NCI-H446 treated with DMSO at 0.1 percent for 48 hours (cell line): Measurements from ENCODE around the gene TMEM175.

Experiments
- DNase-seq: peaks from one replicate; lab custom pipeline; 2025; lab: John Stamatoyannopoulos, UW

Gene TMEM175

DNA sequence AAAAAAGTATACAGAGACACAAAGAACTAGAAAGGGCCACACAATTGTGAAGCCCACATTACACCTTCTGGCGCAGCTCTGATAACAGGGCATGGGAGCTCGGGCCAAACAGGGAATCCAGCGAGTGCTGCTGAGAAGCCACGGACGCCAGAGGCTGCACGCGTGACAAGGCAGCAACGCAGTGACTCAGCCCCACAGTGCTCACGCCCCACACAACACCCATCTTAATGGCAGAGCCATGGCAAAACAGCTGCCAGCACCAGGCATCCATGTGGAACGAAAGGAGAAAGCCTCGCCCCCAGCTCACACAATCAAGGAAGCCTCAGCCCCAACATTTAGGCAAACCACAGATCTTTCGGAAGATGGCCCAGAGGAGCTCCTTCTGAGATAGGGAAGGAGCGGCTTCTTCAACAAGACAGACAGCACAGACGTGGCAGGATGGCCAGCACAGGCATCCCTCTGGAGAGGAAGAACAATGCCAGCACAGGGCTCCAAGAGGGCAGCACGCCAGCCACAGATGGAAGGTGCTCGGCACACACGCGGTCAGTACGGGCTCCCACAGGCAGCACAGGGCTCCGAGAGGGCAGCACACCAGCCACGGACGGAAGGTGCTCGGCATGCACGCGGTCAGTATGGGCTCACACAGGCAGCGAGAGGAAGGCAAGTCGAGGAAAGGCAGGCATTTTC is 33.2 kb upstream of the TMEM175 start:
- no peak for DNase-seq

DNA sequence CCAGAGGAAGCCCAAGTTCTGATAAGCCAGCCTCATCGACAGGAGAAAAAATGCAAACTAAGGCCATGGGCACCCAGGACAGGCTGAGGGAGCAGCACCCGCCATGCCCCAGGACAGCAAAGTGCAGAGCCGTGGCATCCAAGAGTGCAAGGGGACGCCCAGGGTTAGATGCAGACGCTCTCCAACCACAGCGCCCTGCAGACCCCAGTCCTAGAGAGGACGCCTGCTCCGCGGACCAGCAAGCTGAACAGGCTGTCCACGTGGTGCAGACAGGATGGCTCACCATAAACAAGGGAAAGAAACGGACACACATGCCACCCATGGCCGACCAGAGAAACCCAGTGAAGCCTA is 32.7 kb upstream of the TMEM175 start:
- DNase-seq = no peak

DNA sequence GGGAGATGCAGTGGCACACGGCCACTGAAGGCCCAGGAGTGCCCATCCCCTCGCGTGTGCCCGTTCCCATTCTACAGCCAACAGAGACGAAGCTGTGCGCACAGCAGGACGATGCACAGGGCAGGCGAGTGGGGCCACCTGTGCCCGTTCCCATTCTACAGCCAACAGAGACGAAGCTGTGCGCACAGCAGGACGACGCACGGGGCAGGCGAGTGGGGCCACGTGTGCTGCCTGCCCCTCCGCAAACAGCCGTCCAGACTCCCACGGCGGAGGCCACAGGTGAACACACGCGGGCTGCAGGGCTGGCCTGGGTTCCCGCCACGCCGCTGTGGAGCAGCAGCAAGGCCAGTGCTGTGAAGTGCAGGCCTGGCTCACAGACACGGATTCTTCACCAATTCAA is 32.2 kb upstream of the TMEM175 start:
- DNase-seq = no peak

DNA sequence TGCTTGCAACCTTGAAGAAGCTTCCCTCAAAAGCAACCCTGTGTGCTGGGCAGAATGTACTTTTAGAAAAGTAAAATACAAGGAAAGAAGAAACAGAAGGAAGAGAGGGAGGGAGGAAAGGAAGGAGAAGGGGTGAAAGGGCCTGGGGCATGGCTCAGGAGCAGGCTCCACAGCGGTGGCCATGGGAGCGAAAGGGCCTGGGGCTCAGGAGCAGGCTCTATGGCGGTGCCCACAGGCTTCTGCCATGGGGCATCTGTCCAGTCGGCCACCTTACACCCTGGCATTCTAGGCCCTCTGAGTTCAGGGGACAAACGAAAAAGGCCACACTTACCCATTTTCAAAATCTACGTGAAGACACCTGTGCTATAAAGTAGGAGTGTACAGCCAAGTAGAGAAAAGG is 31.5 kb upstream of the TMEM175 start:
- no peak for DNase-seq

DNA sequence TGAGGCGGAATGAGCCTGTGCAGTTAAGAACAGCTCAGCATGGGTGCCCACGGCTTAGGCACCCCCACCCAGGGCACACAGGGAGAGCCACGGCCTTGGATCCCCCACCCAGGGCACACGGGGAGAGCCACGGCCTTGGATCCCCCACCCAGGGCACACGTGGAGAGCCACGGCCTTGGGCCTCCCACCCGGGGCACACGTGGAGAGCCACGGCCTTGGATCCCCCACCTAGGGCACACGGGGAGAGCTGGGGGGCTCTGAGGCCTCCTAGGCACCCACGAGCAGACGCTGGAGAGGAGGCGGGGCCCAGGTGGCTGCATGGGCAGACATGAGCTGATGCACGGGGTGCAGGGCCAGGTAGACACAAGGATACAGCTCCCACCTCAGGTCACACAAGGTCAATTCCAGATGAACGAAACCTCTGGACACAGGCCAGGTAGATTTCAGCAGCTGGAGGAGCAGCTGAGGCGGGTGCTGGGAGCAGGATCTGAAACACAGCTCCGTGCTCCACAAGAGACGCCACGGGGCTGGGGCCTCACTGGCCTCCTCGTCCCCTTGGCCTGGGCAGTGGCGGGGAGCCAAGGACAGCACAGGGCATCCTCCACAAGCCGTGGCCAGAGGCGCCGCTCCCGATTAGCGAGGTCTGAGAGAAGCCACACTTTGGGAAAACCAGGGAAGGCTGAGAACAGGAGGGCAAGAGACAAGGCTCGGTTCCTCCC is 30.9 kb upstream of the TMEM175 start:
- no peak for DNase-seq

DNA sequence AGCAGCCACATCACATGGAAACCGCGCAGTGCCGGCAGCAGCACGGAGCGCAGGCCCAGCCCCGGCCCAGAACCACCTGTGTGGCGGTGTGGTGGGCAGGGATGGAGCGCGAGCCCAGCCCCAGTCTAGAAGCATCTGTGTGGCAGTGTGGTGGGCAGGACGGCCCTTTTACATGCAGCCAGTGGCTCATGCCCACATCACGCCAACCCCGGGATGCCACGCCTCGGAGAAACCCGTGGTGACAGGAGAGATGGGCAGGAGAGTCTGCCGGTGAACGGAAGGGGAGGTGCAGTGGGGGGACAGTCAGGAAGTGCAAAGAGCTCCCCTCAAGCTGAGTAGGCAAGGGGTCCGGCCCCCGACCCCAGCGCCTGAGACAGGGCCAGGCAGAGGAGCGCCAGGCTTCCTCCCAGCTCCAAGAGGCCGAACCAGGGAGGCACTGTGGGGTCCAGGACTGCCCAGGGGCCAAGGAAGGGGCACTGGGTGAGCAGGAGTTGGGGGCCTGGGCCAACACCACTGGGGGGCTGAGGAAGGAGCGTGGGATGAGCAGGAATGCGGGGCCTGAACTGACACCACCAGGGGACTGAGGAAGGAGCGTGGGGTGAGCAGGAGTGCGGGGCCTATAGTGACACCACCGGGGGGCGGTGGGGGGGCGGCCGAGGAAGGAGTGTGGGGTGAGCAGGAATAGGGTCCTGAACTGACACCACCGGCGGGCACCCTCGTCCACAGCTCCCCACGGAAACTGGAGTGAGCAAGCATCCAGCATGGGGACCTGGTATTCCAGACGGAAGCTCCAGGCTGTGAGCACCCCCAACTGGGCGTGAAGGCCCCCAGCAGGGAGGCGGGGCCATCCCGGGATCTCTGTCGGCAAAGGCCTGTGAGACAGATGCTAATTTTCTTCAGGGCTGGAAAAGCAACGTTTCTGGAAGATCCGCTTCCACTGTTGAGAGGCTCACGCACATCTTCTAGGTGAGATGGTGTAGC is 28.9 kb upstream of the TMEM175 start:
- DNase-seq = no peak

DNA sequence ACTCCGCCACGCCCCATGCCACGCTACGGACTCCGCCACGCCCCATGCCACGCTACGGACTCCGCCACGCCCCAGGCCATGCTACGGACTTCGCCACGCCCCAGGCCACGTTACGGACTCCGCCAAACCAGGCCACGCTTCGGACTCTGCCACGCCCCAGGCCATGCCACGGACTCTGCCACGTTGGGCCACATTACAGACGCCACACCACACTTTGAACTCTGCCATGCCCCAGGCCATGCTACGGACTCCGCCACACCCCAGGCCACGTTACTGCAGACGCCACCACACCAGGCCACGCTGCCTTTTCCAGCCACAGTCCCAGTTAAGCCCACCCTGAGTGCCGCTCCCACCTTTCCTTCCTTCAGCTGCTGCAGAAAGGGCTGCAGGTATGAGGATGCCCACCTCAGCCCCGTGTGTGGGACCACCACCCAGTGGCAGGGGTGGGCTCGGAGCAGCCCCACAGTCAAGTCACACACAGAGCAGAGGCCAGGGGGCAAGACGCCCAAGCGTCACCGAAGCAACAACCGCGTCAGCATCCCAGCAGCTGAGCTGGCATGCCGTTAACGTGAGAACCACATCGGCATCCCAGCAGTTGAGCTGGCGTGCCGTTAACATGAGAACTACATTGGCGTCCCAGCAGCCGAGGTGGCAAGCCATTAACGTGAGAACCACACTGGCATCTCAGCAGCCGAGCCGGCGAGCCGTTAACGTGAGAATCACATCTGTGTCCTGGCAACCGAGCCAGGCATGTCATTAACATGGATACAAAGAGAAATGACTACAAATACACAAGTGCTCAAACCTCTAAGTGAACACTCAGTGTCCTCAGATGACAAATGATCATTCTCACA is 26.5 kb upstream of the TMEM175 start:
- DNase-seq = no peak

DNA sequence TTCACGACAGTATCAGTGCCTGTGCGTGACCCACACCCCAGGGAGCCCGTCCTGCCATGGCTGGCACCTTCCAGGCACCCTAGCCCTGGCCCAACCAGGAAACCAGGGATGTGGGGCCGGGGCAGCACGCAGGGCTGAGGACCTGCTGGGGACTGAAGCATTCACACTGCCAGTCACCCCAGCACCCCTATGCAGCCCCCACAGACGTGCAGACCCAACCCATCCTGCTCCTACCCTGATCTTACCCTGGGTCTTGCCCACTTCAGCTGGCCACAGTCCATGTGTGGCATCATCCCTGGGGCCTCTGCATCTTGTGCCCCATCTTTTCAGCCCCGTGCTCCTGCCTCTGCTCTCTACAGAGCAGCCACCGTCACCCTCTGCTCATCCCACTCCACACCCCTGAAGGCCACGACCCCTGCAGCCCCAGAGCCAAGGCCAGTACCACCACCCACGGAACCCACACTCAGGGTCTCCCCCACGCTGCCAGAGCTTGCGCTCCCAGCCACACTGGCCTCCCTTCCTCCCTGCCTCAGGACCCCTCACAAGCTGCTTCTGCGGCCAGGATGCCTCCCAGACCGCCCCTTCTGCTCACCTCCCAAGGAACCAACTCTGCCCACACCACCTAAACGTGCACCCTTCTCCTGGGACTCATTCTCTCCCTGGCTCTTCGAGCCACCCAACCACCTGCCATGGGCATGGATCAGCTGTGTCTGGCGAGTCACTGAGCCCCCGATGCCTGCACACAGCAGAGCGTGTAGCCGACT is 25.7 kb upstream of the TMEM175 start:
- DNase-seq = no peak

DNA sequence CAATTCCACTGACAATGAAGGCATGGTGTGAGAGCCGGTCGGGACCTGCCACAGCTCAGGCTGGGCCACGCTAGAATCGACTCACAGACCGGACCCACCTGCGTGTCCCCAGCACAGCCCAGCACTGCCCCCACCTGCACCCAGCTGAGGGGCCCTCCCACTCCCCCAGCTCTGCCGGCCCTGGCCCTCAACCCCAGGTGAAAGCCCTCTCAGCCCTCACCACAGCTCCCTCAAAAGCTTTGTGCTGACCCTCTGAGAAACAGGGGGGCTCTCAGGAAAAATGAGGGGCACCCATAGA is 25.2 kb upstream of the TMEM175 start:
- DNase-seq = no peak

DNA sequence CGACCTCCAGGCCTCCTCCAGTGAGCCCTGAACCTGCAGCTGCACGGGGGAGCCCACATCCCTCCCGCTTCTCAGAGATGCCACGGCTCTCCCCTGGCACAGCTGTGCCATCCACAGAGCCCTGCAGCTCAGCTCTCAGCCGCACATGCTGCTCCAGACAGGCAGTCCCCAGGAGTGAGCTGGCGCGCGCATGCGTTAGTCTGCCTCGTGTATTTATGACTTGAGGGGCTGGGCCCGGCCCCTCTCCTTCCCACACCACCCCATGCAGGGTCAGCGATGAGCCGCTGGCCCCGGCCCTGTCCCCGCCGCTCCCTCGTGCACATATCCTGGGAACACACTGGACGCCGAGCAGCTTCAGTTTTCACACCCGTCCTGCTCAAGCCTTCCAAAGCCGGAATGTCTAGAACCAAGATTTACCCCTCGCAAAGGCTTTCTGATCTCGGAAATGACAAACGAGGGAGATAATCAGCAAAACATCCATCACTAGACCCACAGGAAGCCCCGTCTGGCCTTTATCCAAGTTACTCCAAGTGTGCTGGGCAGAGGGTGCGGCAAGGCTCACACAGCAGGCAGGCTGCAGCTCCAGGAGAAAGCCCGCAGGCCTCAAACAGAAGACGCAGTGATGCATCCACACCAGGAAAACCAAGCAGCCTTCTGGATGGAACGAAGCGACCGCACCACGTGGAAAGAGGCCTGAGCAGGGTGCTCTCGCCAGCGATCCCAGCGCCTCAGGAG is 24.4 kb upstream of the TMEM175 start:
- DNase-seq = no peak

DNA sequence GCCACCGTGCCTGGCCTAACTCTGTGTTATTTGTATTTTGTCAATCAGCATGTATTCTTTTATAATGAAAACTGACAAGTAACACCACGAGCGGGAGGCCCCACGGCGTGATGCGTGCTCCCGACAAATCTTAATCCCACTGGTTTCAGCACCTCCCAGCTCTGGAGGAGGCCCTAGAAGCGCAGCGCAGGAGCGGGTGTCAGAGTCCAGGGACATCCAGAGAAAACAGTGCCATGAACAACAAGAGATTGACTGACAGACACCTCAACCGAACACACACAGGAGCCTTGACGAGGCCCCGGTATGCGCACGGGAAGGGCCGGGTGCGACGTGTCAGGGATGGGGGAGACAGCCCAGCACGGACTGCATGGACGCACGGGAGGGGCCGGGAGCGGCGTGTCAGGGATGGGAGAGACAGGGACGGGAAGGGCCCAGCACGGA is 23.1 kb upstream of the TMEM175 start:
- no peak for DNase-seq

DNA sequence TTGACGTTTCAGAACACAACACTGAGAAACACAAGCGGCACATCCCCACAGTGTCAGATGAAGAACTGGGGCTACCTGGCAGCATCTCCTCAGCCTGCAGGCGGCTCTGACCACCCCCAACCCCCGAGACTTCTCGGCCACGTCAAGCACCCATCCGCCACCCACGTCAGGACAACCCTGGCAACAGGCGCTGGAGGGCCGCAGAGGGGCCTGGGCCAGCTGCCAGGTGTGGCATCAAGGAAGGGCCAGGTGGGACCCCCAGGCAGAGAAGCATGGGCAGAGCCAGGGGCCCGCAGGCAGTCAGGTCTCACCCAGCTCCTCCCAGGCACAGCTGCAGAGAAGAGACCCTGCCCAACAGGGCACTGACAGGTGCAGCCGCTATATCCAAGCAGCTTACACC is 22.4 kb upstream of the TMEM175 start:
- DNase-seq = no peak

DNA sequence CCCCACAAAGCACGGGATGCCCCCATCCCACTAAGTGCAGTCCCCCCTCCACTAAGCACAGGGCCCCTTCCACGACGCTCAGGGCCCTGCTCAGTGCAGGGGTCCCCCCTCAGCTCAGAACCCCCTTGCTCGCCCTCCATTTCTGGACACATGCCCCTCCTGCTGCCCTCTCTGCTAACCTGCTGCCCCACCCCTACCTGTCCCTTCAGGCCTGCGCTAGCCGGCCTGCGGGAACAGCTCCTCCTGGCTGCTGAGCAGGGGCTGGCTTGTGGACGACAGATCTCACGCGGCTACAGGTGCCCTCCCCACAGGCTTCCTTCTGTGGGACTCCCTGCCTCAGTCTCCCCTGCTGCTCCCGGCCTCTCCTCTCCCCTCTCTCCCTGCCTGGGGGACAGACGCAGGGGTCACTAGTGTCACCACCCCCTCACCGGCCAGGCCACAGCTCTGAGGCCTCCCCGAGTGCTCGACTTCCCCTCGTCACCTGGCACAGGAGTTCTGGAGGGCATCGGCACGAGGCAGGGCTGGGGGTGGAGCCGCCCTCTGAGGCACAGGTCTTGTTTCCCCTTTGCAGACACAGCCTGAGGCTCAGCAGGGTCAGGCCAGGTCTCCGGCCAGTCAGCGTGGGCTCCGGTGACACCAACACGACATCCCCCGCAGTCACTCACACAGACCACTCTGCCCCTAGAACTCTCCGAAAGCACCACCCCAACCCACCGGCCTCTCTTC is 21.7 kb upstream of the TMEM175 start:
- DNase-seq = no peak

DNA sequence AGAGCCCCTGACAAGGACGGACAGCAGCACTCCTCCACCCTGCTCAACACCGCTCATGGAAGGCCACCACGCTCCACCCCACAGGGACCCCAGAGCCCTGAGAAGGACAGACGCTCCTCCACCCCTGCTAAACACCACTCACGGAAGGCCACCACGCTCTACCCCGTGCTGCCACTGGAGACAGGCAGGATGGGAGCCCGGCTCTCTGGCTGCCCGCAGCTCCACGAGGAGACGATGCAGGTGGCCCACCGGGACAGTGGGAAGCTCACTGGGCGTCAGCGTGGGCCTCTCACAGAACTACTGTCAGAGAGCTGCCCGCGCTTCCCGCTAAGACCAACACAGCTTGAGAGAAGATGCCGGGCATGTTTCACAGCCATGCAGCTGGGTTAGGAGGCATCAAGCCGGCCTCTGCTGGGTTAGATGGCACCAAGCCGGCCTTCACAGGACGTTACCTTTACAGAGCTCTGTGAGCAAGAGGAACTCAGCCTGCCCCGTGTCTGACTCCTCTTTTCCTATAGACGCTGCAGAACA is 21.0 kb upstream of the TMEM175 start:
- no peak for DNase-seq

DNA sequence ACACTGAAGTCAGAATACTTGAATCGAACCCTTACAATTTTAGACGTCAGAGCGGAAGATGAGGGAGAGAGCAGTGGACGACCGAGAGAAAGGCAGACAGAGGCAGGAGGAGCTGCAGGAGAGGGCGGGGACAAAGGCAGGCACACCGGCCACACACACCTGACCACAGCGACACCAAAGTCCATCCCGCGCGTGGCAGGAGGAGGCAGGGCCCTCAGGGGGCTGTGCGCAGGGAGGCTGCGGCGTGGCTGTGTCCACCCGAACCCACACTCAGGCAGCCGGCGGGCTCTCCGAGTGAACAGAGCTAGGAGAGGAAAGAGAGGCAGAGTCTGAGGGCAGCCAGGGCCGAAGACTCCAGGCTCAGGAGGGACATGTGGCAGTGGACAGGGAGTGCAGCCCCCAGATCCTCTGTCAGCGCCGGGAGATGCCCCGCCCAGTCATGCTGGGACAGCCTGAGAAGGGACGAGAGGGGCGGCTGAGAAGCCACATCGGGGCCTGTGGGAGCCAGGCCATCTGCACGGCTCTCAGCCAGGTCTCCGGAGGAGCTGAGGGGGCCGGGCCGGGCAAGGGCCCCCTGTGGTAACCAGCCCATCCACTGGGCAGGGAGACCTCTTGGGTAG is 20.3 kb upstream of the TMEM175 start:
- no peak for DNase-seq

DNA sequence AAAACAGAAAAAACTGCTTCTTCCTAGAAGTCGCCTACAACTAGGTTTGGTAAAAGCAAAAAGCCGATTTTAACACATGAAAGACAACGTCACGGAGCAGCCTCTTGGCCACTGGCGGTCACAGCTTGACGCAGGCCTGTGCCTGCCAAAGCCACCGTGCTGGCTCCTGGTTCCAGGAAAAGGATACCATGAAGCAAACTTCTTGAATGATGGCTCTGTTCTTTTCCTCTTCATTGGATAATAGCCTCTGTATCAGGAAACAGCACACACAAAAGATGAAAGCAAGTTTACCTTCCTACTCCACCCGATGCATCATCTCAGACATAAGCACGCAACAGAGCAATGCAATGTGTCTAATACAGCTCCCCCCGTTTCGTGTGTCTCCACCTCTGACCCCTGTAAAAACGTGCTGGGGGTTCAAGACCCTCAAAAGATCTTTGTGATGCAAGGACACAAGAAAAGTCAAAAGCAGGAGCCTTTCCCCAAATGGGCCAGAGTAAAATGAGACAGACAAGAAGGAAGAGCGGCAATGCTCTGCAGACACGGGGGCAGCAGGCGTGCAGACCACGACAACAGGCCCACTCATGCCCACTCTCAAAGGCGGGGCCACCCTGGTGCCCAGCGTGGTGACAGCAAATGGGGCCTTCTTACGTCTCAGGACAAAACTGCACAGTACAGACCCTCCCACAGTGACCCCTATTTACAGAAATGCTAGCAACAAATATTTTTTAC is 19.5 kb upstream of the TMEM175 start:
- no peak for DNase-seq

DNA sequence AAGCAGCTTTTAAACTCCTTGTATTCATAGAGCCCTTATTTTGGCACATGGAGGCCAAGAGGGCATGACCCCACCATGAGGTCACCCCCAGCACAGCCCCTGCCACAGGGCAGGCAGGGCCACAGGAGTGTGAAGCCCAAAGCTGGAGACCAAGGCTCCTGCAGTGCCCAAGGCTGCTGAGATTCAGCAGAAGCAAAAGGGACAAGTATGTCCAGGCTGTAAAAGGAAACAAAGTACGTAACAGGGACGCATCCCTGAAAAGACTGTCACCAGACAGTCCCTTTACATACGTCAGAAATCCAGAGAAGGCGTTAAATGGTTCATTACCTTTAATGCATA is 19.0 kb upstream of the TMEM175 start:
- DNase-seq = no peak

DNA sequence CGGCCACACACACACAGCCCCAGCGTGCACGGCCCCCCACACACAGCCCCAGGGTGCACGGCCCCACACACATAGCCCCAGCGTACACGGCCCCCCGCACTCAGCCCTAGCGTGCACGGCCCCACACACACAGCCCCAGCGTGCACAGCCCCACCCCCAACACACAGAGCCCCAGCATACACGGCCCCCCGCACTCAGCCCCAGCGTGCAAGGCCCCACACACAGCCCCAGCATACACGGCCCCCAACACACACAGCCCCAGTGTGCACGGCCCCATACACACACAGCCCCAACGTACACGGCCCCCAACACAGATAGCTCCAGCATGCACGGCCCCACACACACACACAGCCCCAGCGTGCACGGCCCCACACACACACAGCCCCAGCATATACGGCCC is 17.7 kb upstream of the TMEM175 start:
- no peak for DNase-seq

DNA sequence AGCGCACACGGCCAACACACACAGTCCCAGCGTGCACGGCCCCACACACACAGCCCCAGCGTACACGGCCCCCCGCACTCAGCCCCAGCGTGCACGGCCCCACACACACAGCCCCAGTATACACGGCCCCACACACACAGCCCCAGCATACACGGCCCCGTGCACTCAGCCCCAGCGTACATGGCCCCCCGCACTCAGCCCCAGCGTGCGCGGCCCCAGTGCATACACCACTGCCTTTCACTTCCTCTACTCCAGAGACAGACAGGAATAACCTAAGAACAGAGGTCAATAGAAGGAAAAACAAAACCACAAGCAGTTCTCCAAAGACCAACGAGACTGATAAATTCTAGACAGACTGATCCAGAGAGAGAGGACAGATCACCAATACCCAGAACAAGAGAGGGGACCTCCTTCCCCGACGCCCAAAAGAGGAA is 17.2 kb upstream of the TMEM175 start:
- DNase-seq = no peak
